HCT116 (cell line): Measurements from ENCODE around the gene FLNA. TPM values are rescaled to one million over a fixed set of nuclear protein-coding genes. Genes with fewer than 3 reads are reported as not detected.

Source experiments
- ATAC-seq: fragments of 200-7000 bp; cut with Tn5 transposase; 2 replicates; pipeline ENCODE4 v1.9.1; 2020; ENCODE audit warnings: mild to moderate bottlenecking, moderate library complexity
- BruUV-seq: library from RNA; stranded (reverse); fragments of 400-500 nt; replicated peaks from 2 replicates; lab custom pipeline; 2021; lab: Mats Ljungman, UMichigan
- CTCF ChIA-PET: fragments of 300-600 bp; sonication (Branson Sonifier 250); formaldehyde crosslinking; loops from one replicate; lab custom pipeline; 2021; ENCODE audit warnings: antibody characterized with exemption; lab: Charles Lee
- POLR2A ChIA-PET: fragments of 300-600, 350-600 bp; sonication (Branson Sonifier 250); formaldehyde crosslinking; loops from one replicate; lab custom pipeline; 2021; ENCODE audit warnings: antibody characterized with exemption; lab: Charles Lee
- RAD21 ChIA-PET, 2 experiments: fragments of 300-600 bp; sonication (Branson Sonifier 250); formaldehyde crosslinking; loops; one replicate each; lab custom pipeline; 2023; ENCODE audit warnings: low total read pairs in 2 of 2; ENCODE audit not compliant: uncharacterized antibody in 2 of 2, unreplicated experiment in 2 of 2, low non-redundant PET in 1 of 2; lab: Charles Lee
- DNase-seq: peaks from one replicate; pipeline ENCODE4 v3.0.0-alpha.2; 2010; ENCODE audit warnings: low read depth, low spot score
- H2AFZ ChIP-seq: fragments of 200-600 bp; shearing (Covaris generic), sonication (generic); 2 replicates; pipeline ENCODE4 v1.6.1; 2017; ENCODE audit warnings: low read depth, mixed run types, mixed read lengths, antibody characterized with exemption, low read length; ENCODE audit not compliant: poor library complexity, severe bottlenecking
- H3K27ac ChIP-seq: 2 replicates; pipeline ENCODE4 v1.5.1; 2012; ENCODE audit warnings: low read depth, low read length
- H3K27me3 ChIP-seq: fragments of 200-600 bp; sonication (generic); 2 replicates; pipeline ENCODE4 v1.6.1; 2016; ENCODE audit warnings: mixed run types, low read length, mixed read lengths; ENCODE audit not compliant: insufficient read depth
- H3K36me3 ChIP-seq, 2 experiments: fragments of 200-500 bp in 1 of 2; fragments of 200-600 bp in 1 of 2; sonication (Bioruptor generic) in 1 of 2; sonication (generic) in 1 of 2; 2 replicates each; pipeline versions ENCODE4 v1.5.1 to v1.6.1; 2014 to 2016; ENCODE audit warnings: low read length in 2 of 2, inconsistent platforms in 1 of 2, mixed read lengths in 1 of 2, mixed run types in 1 of 2; ENCODE audit not compliant: insufficient read depth in 2 of 2, control insufficient read depth in 1 of 2
- H3K4me1 ChIP-seq, 2 experiments: fragments of 200-600 bp in 1 of 2; sonication (generic) in 1 of 2; 2 replicates each; pipeline versions ENCODE4 v1.5.1 to v1.6.1; 2012 to 2017; ENCODE audit warnings: low read length in 2 of 2, inconsistent platforms in 1 of 2, mild to moderate bottlenecking in 1 of 2, mixed read lengths in 1 of 2, mixed run types in 1 of 2, moderate library complexity in 1 of 2; ENCODE audit not compliant: insufficient read depth in 2 of 2, control insufficient read depth in 1 of 2
- H3K4me2 ChIP-seq: fragments of 200-600 bp; sonication (generic); 2 replicates; pipeline ENCODE4 v1.6.1; 2017; ENCODE audit warnings: mixed run types, low read length, mixed read lengths
- H3K4me3 ChIP-seq, 2 experiments: fragments of 200-600 bp in 1 of 2; sonication (generic) in 1 of 2; replicated peaks in 1 of 2; 2 replicates each; pipeline ENCODE4 v1.5.1; 2011 to 2016; ENCODE audit warnings: low read length in 2 of 2, control low read depth in 1 of 2, low read depth in 1 of 2, mild to moderate bottlenecking in 1 of 2, mixed read lengths in 1 of 2, mixed run types in 1 of 2
- H3K79me2 ChIP-seq: fragments of 200-600 bp; sonication (generic); 2 replicates; pipeline ENCODE4 v1.6.1; 2017; ENCODE audit warnings: mild to moderate bottlenecking, mixed run types, low read length, moderate library complexity, mixed read lengths; ENCODE audit not compliant: insufficient read depth
- H3K9ac ChIP-seq: fragments of 200-600 bp; sonication (generic); 2 replicates; pipeline ENCODE4 v1.6.1; 2016; ENCODE audit warnings: low read length, mixed read lengths
- H3K9me2 ChIP-seq: fragments of 200-600 bp; sonication (generic), shearing (Covaris generic); 2 replicates; pipeline ENCODE4 v1.6.1; 2017; ENCODE audit warnings: mixed run types, mild to moderate bottlenecking, moderate library complexity; ENCODE audit not compliant: insufficient read depth
- H3K9me3 ChIP-seq, 2 experiments: fragments of 200-500 bp in 1 of 2; fragments of 200-600 bp in 1 of 2; sonication (Bioruptor generic) in 1 of 2; sonication (generic) in 1 of 2; 2 replicates each; pipeline ENCODE4 v1.6.1; 2014 to 2017; ENCODE audit warnings: low read length in 2 of 2, mixed read lengths in 2 of 2, inconsistent platforms in 1 of 2, low read depth in 1 of 2, mild to moderate bottlenecking in 1 of 2, mixed run types in 1 of 2, moderate library complexity in 1 of 2; ENCODE audit not compliant: control insufficient read depth in 1 of 2, insufficient read depth in 1 of 2
- H4K20me1 ChIP-seq: fragments of 200-600 bp; sonication (generic), shearing (Covaris generic); 2 replicates; pipeline ENCODE4 v1.6.1; 2017; ENCODE audit warnings: mixed run types, mild to moderate bottlenecking, moderate library complexity; ENCODE audit not compliant: insufficient read depth
- CEBPB ChIP-seq: IDR thresholded peaks from 2 replicates; pipeline ENCODE4 v1.6.1; 2012; ENCODE audit warnings: low read depth
- ELF1 ChIP-seq: IDR thresholded peaks from 2 replicates; pipeline ENCODE4 v1.6.1; 2012; ENCODE audit warnings: low read depth, borderline replicate concordance
- JUND ChIP-seq: IDR thresholded peaks from 2 replicates; pipeline ENCODE4 v1.6.1; 2012
- POLR2AphosphoS5 ChIP-seq: IDR thresholded peaks from 2 replicates; pipeline ENCODE4 v1.6.1; 2011; ENCODE audit warnings: mild to moderate bottlenecking, low read depth, low read length, moderate library complexity
- SRF ChIP-seq: IDR thresholded peaks from 2 replicates; pipeline ENCODE4 v1.6.1; 2012; ENCODE audit warnings: low read depth
- TCF7L2 ChIP-seq: IDR thresholded peaks from 2 replicates; pipeline ENCODE4 v1.7.0; 2011; ENCODE audit warnings: borderline replicate concordance, inconsistent platforms; ENCODE audit not compliant: insufficient read depth, insufficient read length; ENCODE audit errors: extremely low read depth
- ZNF274 ChIP-seq: fragments of 200-500 bp; sonication (Bioruptor generic); IDR thresholded peaks from 2 replicates; pipeline ENCODE4 v1.6.1; 2014; ENCODE audit warnings: mild to moderate bottlenecking, low read depth, low read length, inconsistent platforms
- intact Hi-C: fragments of 100-400 bp; cut with micrococcal nuclease; formaldehyde crosslinking; loops from 2 replicates; pipeline ENCODE4 v1.10.0; 2022
- total RNA-seq: library from RNA; stranded (reverse); gene quantifications from one replicate; pipeline ENCODE4 v1.2.1, GENCODE V29; 2021; ENCODE audit not compliant: unreplicated experiment
- TF ChIP-seq, protein P1 (sequence below): IDR thresholded peaks from 2 replicates; pipeline ENCODE4 v1.6.1; 2012

The FLNA gene
- total RNA-seq, 1 experiment from 2014 or later: 546 TPM

- ChIA-PET POLR2A (interaction anchor here (1.0 to 2.2 kb wide), 4 partner anchors 13 to 115 kb away, joined by 3 to 9 read pairs (median 4); partner anchors contain the start of genes RPL10 and SLC10A3), CTCF (interaction anchor here (1.0 to 1.5 kb wide), 2 partner anchors 13 to 38 kb away, joined by 4 read pairs; no protein-coding TSS in a partner anchor), RAD21 (no interaction called here)
- DNase-seq (no peak), ATAC-seq (peak; percentile 62)
- Histone ChIP-seq H3K27me3 (no peaks in the 10 kb centered on the region), H3K4me2 (peak overlapping the region; percentile 82), H3K9ac (peak overlapping the region; percentile 78), H3K79me2 (no peaks in the 10 kb centered on the region), H2AFZ (no peak overlapping the region), H3K4me1 (peaks cover 15 to 35% of the 10 kb centered on the region in 2 experiments), H4K20me1 (no peaks in the 10 kb centered on the region), H3K27ac (peak overlapping the region; percentile 91), H3K9me3 (no peaks in the 10 kb centered on the region), H3K36me3 (no peaks in the 10 kb centered on the region), H3K4me3 (peak overlapping the region; percentile 54 to 66), H3K9me2 (no peaks in the 10 kb centered on the region)
- intact Hi-C loops: no loop called here
- TF ChIP-seq POLR2AphosphoS5: peak; percentile 52; the same call in 1 of the 2 replicates
- no peak for TF ChIP-seq JUND
- no peak for TF ChIP-seq TCF7L2
- no TSS peak for BruUV-seq
Observed at GRCh38 chrX:154411981-154412340, 37.5 kb upstream of the FLNA start.

GRCh38 chrX:154409222-154409871 is 34.9 kb upstream of the FLNA start, which contains the start of gene DNASE1L1:
Gene DNASE1L1 (minus strand): TSS chrX:154409254. CDS start chrX:154405568, 3,686 bp downstream.
- CTCF ChIA-PET: interaction anchor here (0.9 kb wide), 1 partner anchor 36 kb away, joined by 3 read pairs; no protein-coding TSS in a partner anchor
- TF ChIP-seq CEBPB (no peak), POLR2AphosphoS5 (peak; percentile 53), ELF1 (no peak), ZNF274 (no peak), SRF (no peak)
- TF ChIP-seq, protein P1, sequence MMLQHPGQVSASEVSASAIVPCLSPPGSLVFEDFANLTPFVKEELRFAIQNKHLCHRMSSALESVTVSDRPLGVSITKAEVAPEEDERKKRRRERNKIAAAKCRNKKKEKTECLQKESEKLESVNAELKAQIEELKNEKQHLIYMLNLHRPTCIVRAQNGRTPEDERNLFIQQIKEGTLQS: no peak
- TF ChIP-seq, all 23 proteins: peak for 1
- Histone ChIP-seq H4K20me1 (no peaks in the 10 kb centered on the region), H3K9me2 (no peaks in the 10 kb centered on the region), H3K9me3 (no peaks in the 10 kb centered on the region), H3K36me3 (no peaks in the 10 kb centered on the region), H3K4me3 (peak within 1 kb of the TSS; percentile 54 to 64), H3K9ac (peak within 1 kb of the TSS; percentile 73), H3K4me2 (peak within 1 kb of the TSS; percentile 87), H3K27me3 (no peaks in the 10 kb centered on the region), H3K79me2 (no peaks in the 10 kb centered on the region), H3K27ac (peak within 1 kb of the TSS; percentile 91), H2AFZ (no peak within 1 kb of the TSS), H3K4me1 (peaks cover 15 to 35% of the 10 kb centered on the region in 2 experiments)
- BruUV-seq: no TSS peak
- ChIA-PET POLR2A (interaction anchor here (1.7 to 1.9 kb wide), 2 partner anchors 9 to 11 kb away, joined by 10 to 12 read pairs; partner anchors contain the start of gene RPL10), RAD21 (interaction anchor here in 1 of 2 experiments (0.6 to 1.6 kb wide), 2 partner anchors 20 to 36 kb away, joined by 3 to 5 read pairs; partner anchors contain the start of gene ATP6AP1)
- no peak for DNase-seq
- ATAC-seq: peak; percentile 81
- intact Hi-C loops: loop anchor here (5.0 kb wide), 1 partner anchor 68 kb away; the partner anchor contains the start of gene LAGE3
